HL-60/S4 (cell line): ENCODE data around the gene DPEP1.
"Not testable (repeated sequence)": the region's sequence is repeated elsewhere in the genome, so short reads cannot be mapped to it uniquely, and the experiment has no call there.

Experiments used
- in situ Hi-C: fragments of 300-500 bp; cut with MboI; formaldehyde crosslinking; loops from 2 replicates; pipeline ENCODE4 v1.14.3; 2022; ENCODE audit warnings: low sequenced_read_pairs

Gene DPEP1

DNA sequence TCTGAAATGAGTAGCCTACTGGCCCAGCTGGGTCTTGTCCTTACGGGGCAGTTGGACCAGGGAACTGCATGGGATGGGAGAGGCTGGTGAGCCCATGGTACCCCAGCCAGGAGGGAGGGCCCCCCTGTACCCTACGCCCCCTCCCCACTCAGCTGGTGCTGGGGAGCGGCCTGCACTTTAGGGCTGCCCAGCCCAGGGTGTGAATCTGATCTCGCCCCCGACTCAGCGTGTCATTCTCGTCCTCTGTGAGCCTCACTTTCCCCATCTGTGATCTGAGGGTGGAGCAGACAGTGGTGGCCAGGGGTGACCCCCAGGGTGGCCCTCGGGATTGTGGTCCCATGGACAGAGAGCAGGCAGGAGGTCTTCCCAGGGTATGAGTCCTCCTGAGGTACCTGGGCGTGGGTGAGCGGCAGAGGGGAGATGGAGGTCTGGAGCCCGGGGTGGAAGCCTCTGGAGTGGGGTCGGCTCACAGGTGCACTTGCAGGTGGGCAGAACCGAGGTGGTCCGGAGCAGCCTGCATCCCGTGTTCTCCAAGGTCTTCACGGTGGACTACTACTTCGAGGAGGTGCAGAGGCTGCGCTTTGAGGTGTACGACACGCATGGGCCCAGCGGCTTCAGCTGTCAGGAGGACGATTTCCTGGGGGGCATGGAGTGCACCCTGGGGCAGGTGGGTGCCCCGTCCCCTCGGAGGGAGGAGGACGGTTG, 36.2 kb upstream of the DPEP1 start:
- in situ Hi-C loops = no loop called here

DNA sequence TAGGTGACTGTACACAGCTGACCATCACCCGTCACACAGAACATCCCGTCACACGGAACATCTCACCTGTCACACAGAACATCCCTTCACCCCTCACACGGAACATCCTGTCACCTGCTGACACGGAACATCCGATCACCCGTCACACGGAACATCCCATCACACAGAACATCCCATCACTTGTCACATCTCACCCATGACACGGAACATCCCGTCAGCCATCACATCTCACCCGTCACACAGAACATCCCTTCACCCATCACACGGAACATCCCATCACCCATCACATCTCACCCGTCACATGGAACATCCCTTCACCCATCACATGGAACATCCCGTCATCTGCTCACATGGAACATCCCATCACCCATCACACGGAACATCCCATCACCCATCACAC, 34.1 kb upstream of the DPEP1 start:
- in situ Hi-C loops = no loop called here

DNA sequence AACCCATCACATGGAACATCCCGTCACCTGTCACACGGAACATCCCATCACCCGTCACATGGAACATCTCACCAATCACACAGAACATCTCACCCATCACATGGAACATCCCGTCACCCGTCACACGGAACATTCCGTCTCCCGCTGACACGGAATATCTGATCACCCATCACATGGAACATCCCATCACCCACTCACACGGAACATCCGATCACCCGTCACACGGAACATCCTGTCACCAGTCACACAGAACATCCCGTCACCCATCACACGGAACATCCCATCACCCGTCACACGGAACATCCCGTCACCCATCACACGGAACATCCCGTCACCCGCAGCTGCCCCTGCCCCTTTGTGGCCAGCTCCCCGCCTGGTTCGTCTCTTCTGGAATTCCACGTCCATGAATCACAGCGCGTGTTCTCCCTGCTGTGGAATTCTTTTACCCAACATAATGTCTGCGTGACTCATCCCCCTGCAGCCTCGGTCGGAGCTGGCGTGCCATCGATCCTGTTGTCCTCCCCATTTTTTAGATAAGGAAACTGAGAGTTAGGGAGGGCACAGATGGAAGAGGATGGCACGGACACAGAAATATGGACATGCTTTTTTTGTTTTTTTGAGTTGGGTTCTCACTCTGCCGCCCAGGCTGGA, 32.3 kb upstream of the DPEP1 start:
- in situ Hi-C loops = no loop called here

DNA sequence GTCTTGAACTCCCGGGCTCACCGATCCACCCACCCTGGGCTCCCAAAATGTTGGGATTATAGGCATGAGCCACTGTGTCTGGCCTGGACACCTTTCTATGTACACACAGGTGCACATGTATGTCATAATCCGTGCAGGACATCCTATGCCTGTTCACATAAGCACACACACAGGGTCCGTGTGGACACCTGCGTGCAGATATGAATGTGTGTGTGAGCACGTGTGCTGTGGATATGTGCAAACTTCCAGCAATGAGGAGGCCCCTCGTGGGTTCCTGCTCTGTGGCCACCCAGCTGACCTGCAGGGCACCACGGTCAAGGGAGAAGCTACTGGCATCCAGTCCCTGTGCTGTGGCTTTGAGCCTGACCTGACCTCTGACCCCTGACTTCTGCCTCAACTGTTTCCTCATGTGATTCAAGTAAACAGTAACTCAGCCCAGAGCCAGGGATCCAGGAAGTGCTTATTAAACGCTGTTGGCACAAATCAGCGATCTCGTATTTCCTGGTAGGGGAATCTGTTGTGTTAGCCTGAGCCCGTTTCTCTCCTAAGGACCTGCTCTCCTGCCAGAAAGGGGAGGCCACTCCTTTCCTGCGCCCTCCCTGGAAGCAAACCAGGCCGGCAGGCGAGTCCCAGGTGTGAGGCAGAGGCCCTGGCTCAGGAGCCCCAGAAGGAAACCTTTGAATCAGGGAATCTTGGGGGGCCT, 31.4 kb upstream of the DPEP1 start:
- in situ Hi-C loops = no loop called here

DNA sequence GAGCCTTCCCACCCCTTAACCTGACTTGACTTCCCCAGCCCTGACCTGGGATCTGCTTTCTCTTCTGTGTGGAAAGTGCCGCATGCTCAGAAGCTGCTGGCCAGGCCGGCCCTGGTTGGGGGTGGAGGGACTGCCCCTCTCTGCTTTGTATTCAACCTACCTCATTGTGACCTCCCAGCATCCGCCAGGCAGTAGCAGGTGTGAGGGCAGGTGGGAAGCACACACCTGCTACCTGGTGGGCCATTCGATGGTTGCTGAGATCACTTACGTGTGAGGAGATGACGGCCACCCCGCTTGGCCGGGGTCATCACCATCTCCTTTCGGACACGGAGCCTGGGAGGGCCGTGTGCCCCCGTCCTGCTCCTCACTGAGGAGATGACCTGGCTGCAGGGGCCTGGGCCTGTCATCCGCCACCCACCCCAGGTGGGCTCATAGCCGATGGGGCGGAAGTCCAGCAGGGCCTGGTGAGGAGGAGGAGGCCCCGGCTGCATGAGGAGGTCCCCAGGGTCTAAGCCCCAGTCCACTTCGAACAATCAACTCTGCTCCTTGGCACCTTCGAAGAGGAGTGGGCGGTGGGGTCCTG, 30.7 kb upstream of the DPEP1 start:
- in situ Hi-C loops = no loop called here

DNA sequence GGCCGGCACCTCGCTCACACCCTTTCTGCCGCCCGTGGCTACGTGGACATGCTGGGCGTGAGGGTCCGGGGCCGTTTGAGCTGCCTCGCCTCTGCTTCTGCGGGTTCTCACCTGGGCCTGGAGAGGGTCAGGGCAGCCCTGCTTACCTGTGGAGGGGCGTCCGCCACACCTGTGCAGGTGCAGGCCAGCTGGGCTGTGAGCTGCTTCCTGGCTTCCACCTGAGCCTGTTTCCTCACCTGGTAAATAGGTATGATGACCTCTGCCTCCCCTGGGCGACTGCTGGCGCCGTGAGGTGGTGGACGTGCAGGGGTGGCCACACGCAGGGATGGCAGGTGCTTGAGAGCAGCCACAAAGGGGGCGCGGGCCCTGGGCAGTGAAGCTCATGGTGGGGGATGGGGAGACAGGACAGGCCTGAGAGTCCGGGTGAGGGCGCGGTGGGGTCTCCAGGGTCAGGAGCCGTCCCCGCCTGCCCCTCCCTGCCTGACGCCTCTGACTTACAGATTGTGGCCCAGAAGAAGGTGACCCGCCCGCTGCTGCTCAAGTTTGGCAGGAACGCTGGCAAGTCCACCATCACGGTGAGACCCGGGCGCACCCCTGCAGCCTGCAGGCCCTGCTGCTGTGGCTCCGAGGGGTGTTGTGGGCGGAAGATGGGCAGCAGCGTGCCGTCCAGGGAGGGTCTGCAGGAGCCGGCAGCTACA, 30.1 kb upstream of the DPEP1 start:
- in situ Hi-C loops = no loop called here

DNA sequence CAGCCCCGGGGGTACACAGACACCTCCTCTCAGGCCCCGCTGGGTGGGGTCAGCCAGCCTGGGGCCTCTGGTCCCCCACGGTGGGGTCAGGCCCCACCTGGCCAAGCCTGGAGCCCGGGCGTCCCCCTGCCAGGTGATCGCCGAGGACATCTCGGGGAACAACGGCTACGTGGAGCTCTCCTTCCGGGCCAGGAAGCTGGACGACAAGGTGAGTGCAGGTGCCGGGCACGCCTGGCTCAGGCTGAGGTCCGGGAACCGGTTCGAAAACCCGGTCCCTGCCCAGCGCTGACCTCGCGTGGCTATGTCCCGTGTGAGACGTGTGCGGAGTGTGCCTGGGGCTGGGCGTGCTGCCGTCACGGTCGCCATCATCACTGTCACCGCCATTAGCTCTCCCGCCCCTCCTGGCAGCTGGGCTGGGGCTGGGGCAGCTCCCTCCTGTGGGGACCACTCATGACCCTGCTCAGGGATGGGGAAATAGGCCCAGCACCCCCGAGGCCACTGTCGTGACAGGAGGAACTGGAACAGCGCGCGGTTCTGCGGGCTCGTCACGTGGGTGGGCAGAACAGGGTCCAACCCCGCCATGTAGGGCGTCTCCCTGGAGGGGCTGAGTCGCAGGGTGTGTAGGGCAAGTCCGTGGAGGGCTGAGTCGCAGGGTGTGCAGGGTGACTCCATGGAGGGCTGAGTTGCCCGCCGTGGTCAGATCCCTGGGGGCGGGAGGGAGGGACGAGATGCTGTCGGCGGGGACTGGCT, 29.4 kb upstream of the DPEP1 start:
- in situ Hi-C loops = no loop called here

DNA sequence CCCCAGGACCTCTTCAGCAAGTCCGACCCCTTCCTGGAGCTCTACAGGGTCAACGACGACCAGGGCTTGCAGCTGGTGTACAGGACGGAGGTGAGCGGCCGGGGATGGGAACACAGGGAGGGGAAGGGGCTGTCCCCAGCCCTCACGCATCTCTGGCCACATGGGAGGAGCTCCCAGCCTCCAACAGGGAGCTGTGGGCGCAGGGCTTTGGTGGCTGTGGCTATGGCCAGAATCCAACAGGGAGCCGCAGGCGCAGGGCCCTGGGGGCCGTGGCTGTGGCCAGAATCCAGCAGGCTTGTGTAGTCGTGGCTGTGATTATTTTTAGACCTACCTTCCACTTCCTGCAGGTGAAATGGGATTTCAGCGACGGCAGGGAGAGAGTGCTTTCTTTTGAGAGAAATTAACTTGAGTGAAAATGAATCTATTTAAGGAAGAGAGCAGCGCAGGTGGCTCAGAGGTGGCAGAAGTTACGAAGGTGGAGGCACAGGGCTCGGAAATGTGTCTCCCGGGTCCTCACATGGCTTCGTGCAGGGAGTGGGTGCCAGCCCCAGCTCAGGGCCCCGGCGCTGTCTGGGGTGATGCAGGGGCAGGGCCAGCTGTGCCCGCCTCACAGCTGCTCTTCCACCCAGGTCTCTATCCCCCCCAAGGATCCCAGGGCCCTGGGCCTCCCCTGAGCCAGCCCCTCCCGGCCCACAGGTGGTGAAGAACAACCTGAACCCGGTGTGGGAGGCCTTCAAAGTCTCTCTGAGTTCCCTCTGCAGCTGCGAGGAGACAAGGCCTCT, 28.5 kb upstream of the DPEP1 start:
- in situ Hi-C loops = no loop called here

DNA sequence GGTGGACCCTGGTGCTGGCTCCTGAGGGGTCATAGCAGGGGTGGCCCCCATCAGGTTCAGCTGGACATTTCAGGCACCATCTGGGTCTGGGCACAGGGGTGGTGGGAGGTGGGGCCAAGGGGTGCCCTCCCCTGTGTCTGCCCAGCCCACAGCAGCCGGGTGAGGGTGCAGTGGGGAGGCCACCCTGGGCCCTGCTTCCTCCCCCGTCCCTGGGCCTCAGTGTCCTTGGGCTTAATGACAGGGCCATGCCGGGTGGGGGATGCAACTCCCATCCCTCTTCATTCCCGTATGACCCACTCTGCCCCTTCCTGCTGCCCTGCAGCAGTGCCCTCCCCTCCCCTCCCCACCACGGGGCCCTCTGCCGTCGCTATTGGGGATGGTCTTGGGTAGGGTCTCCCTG, 27.2 kb upstream of the DPEP1 start:
- in situ Hi-C loops = no loop called here

DNA sequence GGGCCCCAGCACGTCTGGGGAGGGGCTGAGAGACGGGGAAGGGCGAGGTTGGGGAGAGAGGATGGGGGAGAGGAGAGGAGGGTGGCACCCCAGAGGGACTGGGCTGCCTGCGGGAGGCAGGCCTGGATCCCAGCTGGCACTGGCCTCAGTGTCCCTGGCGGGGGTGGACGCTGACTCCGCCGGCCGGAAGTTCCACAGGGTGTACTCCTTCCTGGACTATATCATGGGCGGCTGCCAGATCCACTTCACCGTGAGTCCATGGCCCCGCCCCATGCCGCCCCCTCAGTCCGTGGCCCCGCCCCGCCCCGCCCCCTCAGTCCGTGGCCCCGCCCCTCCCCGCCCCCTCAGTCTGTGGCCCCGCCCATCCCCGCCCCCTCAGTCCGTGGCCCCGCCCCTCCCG, 26.6 kb upstream of the DPEP1 start:
- in situ Hi-C loops = no loop called here

DNA sequence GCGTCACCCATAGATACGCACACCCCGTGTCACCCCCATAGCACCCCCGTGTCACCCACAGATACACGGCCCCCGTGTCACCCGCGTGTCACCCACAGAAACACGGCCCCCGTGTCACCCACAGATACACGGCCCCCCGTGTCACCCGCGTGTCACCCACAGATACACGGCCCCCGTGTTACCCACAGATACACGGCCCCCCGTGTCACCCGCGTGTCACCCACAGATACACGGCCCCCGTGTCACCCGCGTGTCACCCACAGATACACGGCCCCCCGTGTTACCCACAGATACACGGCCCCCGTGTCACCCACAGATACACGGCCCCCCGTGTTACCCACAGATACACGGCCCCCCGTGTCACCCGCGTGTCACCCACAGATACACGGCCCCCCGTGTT, 25.8 kb upstream of the DPEP1 start:
- in situ Hi-C loops = not testable (repeated sequence)

DNA sequence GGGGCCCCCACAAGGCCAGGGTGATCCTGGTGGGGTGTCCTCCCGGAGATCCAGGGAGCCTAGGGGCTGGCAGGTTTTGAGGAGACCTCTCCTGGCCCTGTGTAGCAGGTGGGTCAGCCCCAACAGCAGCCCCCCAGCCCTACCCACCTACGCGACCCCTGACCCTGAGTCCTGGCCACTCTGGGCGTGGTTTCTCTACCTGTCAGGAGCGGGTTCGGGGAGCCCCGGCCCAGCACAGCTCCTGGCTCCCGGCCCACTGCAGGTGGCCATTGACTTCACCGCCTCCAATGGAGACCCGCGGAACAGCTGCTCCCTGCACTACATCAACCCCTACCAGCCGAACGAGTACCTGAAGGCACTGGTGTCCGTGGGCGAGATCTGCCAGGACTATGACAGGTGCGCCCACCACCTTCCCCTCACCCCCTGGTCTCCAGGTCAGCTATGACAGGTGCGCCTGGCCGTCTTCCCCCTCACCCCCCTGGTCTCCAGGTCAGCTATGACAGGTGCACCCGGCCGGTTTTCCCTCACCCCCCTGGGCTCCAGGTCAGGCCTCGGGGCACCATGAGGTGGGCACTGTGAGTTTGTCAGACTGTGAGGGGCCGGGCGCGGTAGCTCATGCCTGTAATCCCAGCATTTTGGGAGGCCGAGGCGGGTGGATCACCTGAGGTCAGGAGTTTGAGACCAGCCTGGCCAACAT, 24.9 kb upstream of the DPEP1 start:
- in situ Hi-C loops = no loop called here

DNA sequence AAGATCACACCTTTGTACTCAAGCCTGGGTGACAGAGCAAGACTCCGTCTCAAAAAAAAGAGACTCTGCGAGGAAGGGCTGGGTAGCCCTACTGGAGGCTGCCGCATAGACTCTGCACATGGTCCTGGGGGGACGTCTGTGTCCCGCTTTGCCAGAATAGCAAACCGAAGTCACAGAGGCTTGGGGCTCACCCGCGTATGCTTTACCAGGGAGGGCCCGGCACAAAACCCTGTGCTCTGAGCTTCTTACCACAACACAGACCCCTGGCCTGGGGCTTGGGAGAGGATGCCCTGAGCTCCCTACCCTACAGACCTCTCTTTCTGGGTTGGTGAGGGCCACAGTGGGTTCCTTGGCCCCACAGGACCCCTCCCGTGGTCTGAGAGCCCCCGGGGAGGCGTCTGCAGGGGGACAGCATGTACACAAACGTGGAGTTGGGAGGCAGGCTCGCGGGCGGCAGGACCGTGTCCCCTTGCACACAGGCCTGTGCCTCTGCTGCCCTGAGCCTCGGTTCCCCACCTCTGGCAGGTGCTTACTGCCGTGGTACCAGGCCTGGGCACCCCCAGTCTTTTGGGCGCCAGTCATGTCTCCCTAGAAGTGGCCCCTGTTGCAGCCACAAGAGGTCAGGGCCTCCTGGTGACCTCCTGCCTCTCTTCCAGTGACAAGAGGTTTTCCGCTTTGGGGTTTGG, 24.1 kb upstream of the DPEP1 start:
- in situ Hi-C loops = no loop called here

DNA sequence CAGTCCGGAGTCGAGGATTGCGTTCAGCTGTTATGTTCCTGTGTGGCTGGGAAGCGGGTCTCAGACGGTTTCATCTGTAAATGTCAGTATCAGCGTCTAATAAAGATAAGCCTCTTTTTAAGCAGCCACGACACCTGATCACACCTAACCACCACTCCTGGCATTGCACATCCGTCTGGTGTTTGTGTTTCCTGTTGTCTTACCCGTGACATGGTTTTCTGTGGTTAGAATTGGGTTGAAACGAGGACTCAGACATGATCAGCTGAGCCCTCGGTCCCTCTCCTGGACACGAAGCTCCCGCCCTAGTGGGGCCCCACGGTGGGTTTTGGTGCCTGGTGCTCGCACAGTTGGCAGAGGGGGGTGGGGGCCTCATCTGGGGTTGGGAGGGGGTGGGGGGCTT, 19.6 kb upstream of the DPEP1 start:
- in situ Hi-C loops = no loop called here

DNA sequence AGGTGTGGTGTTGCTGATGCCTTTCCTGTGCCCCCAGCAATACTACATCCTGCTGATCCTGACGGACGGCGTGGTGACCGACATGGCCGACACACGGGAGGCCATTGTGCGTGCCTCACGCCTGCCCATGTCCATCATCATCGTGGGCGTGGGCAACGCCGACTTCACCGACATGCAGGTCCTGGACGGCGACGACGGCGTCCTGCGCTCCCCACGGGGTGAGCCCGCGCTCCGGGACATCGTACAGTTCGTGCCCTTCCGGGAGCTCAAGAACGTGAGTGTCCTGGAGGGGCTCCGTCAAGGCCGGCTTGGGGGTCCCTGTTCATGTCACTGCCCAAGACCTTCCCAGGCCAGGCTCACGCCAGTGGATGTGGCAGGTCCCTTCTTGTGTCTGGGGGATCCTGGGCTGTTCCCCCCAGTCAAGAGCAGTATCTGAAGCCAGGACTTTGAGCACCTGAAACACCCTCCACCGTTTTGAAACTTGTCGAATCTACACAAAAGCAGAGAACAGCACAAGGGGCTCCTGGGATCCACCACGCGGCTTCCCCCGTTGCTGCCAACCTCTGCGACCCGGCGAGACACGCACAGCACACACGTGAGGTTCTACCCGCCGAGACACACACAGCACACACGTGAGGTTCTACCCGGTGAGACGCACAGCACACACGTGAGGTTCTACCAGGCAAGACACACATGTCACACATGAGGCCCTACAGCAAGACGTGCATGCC, 17.9 kb upstream of the DPEP1 start:
- in situ Hi-C loops = no loop called here

DNA sequence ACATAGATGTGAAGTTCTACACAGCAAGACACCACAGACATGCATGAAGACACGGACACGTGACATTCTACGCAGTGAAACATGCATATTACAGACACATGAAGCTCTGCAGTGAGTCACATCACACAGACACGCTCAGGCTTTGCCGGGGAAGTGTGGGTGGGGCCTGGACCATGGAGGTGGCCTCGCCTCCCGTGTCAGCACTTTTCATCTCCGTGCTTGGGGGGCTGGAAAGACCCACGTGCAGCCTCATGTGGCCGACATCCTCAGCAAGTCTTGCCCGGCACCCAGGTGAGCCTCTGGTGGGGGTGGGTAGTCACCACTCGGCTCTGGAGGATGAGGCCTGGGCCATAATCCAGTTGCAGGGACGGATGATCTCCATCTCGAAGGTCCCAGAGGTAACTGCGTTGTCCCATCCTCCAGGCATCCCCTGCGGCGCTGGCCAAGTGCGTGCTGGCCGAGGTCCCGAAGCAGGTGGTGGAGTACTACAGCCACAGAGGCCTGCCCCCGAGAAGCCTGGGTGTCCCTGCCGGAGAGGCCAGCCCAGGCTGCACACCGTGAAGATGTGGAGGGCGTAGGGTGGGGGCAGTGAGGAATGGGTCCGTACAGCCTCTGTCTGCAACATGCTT, 17.3 kb upstream of the DPEP1 start:
- in situ Hi-C loops = no loop called here

DNA sequence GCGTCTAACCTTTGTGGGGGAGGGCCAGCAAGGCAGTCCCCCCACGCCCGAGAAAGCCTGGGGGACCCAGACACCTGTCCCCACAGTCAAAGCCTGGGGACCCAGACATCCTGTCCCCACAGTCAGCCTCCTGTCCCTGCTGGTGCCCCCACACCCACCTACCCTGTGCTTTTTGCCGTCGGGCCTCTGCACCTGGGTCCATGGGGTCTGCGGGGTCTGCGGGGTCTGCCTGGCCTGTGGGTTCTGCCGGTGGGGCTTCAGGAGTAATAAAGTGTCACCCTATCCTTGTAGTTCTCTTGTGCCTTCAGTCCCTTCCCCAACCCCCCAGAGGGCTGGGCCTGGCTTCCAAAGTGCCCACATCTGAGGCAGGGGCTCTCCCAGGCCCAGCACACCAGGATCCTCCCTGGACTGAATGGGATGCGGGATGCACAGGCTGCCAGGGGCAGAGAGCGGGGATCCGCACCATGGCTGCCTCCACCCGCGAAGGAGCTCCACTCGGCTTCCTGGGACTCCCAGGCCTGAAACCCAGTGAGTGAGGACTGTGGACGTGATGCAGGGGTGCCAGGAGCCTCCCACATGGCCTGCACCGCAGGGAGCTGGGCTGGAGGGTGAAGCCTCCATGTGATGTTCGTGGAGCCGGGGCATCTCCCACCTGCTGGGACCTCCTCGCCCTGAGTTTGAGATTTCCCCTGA, 16.3 kb upstream of the DPEP1 start:
- in situ Hi-C loops = no loop called here
